GM12872 (cell line): ENCODE results near the gene ZMYND19.

Source experiments
- CTCF ChIP-seq: IDR thresholded peaks from 3 replicates; pipeline ENCODE4 v1.5.1; 2011; ENCODE audit warnings: low read depth, mild to moderate bottlenecking, low read length, moderate library complexity; ENCODE audit not compliant: insufficient read depth

Gene ZMYND19

GRCh38 chr9:137630679-137631078 is 40.4 kb upstream of the ZMYND19 start:
- no peak for TF ChIP-seq CTCF

GRCh38 chr9:137630126-137630525 is 39.8 kb upstream of the ZMYND19 start:
- TF ChIP-seq CTCF, result no peak

GRCh38 chr9:137626464-137626863 is 36.2 kb upstream of the ZMYND19 start:
- no peak for TF ChIP-seq CTCF

- TF ChIP-seq CTCF, result peak; percentile 34; the same call in 2 of the 3 replicates
These were observed 30.9 kb upstream of the ZMYND19 start for GRCh38 chr9:137621131-137621757.

- TF ChIP-seq CTCF, result no peak
These were observed 30.3 kb upstream of the ZMYND19 start for GRCh38 chr9:137620581-137620980.

- TF ChIP-seq CTCF, result no peak
These were observed 29.7 kb upstream of the ZMYND19 start for GRCh38 chr9:137620048-137620405.

GRCh38 chr9:137619240-137620047 is 29.1 kb upstream of the ZMYND19 start:
- no peak for TF ChIP-seq CTCF
